ENCODE results near the gene TMEM186.
"Not testable (repeated sequence)": the region's sequence is repeated elsewhere in the genome, so short reads cannot be mapped to it uniquely, and the experiment has no call there.

The TMEM186 gene

DNA sequence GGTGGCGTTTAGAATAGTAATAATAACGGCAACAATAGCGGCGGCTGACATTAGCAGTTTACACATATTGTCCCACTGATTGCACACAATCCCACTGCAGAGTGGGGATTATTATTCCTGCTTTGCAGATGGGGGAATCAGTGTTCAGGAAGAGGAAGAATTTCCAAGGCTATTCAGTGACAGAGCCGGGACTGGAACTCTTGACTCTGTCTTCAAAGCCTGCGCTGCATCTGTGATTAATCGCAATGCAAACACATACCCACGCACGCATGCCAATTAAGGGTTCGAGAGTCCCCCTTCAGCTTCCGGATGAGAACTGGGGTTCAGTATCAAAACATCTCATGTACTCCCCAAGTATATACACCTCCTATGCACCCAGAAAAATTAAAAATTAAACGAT is 29.2 kb downstream of the TMEM186 start:
- no peak for DNase-seq

DNA sequence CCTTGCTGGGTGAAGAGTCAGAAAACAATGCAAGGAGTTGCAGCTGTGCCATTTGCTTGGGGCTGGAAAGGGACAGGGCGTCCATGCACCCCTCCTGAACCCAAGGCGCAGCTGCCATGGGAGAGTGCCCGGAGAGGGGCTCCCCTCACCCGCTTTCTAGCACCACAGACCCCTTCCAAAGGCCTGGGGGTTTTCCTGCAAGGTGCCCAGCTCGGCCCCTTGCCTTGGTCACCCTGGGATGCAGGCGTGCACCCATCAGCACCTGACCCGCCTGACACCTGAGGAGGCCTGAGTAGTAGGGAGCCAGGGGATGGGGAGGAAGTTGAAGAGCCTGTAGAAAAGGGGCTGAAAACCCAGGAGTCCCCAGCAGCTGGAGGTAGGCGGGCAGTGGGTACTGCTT is 30.3 kb downstream of the TMEM186 start:
- DNase-seq: no peak

DNA sequence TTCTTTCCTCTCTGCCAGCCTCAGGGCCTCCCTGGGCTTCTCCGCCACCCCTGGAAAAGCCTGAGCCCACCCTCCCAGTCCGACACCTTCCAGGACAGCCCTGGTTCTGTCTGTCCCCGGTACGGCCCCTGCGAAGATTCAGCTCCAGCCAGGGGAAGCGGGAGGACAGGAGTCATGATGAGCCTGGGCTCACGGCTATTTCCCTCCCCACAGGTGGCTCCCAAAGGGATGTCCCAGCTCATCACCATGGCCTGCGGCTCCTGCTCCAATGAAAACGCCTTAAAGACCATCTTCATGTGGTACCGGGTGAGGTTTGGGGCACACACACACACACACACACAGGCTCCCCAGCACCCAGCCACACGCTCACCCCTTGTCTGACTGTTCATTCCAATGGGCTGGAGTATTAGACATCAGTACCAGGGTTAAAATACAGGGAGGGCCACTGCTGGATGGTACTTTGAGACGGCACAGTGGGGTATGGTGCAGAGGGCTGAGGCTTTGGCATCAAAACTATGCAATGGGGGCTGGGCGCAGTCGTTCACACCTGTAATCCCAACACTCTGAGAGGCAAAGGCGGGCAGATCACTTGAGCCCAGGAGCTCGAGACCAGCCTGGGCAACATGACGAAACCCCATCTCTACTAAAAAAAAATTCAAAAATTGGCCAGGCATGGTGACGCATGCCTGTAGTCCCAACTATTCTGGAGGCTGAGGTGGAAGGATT is 32.8 kb downstream of the TMEM186 start:
- DNase-seq: no peak

DNA sequence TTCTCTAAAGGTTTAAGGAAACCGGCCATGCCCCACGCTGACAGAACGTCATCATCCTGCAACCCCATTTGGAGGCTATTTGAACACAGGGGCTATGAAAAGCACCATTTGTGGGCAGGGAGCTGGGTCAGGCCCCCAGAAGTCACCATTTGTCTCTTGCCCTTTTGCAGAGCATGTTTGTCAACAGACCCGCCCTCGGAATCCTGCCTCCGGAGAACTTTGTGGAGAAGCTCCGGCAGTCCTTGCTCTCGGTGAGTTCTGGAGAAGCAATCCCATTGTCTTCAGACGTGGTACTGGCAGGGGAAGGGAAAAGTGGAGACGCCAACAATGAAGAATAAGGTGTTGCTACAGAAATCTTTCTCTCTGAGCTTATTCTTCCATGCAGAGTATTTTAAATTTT is 33.5 kb downstream of the TMEM186 start:
- DNase-seq: no peak

DNA sequence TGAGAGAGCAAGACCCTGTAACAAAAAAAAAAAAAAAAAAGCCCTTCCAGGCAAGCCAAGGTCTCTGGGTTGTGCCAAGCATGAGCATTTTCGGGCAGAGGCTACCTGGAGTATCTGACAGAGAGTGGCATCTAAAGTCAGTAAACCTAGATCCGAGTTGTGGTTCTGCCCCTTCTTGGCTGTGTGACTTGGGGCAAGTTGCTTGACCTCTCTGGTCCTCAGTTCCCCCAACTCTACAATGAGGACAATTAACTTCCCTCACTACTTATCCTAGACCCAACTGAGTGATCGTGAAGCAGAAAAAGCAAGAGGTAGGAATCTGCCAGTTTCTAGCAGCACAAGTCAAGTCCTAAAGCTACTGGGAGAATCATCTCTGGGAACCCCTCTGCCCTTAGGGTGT is 34.4 kb downstream of the TMEM186 start:
- no peak for DNase-seq

DNA sequence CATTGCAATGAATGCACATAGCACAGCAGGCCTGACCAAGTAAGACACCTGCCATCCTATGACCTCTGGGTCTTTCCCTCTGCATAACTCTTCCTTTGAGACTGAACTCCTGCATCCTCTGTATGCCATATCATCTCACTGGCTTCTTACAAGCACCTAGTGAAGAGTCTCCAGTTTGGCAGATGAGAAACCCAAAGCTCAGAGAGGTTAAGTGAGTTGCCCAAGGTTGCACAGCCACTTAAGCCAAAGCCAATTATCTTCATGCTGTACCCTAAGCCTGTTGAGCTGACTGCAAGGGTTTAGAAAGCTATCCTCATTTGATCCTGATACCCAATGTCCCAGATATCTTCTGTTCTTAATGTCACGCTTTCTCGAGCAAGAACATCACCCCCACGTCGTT is 35.2 kb downstream of the TMEM186 start:
- DNase-seq: no peak

DNA sequence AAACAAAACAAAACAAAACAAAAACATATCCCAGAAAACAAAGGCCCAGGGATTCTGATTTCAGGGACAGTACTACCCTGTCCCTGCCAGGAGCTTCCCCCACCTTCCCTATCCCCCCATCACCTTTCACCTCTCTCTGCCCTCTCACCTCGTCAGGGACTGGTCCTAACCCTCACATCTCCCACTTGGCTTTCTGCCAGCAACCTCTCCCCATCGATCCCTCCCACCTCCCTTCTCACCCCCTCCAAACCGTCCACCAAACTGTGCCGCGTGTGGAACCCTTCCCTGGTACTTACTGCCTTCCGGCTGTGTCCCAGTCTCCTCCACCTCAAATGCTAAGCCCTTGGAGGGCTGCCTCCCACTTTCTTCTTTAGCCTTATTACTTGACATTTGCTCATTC is 36.4 kb downstream of the TMEM186 start:
- no peak for DNase-seq

DNA sequence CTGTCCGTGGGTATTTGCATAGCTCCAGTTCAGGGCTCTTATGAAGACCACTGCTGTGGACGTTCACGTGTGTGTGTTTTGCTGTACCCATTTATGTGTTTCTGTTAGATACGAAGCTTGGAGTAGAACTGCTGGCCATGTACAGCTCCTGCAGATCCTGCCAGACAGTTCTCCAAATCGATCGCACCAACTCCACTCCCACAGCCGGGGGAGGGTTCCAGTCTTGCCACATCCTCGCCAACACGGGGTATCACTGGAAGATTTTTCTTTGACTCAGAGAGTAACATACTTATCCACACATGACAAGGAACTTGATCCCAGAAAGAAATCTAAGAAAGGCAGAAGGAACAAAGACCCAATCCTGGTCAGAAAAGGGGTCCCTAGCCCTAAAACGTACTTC is 37.4 kb downstream of the TMEM186 start:
- DNase-seq: no peak

DNA sequence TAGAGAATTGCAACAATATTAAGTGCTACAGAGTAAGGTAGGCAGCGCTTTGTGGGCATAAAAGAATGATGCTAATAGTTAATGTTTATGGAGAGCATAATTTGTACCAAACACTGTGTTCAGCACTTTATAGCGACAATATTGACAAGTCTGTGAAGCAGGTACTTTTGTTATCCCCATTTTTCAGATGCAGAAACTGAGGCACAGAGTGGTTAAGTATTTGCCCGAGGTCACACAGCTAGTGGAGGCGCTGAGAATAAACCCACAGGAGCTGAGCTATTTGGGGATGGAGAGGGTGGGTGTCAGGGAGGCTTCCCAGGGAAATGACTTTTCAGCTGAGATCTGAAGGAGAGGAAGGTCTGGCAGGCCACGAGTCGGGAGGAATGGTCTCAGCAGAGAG is 39.4 kb downstream of the TMEM186 start:
- no peak for DNase-seq

DNA sequence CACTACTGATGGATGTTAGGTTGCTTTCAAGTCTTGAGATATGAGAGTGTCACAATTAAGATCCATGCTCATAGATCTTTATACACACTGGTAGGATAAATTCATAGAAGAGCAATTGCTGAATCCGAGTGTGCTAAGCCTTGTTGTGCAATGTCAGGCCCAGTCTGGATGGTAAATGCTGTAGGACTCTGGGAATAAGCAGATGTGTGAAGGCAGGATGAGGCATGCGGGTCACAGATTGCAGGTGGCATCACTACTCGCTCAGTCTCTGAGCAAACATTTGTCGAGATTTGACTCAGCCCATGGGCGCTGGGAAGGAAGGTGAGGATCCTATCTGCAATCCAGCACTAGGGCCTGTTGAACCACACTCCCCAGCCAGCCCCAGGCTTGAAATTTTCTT is 40.7 kb downstream of the TMEM186 start:
- peak; percentile 22 for DNase-seq

DNA sequence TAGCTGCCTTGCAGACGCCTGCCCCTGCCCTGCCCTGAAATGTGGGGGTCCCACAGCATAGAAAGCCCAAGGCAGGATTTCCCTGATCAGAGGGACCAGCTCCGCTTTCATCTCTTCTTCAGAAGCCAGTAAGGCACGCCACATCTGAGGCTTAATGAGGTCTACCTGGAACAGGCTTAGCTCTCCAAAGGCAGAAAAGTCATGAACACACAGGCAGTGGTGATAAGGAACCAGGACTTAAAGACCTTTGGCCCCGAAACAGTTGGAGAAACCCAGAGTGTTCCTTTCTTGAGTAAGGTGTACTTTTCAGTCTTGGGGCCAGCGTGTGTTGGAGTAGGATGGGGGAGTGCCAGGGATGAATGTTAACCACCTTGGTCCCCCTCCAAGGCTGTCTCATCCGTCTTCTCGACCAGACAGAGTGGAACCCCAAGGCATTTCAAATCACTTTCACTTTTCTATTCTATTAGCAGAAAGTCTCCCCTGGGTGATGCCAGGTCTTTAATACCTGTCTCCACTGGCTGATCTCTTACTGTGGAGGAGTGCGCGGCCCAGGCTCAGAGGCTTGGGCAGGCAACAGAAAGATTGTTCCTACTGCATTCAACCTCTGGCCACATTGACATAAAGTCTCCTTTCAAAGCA is 43.9 kb downstream of the TMEM186 start:
- no peak for DNase-seq

DNA sequence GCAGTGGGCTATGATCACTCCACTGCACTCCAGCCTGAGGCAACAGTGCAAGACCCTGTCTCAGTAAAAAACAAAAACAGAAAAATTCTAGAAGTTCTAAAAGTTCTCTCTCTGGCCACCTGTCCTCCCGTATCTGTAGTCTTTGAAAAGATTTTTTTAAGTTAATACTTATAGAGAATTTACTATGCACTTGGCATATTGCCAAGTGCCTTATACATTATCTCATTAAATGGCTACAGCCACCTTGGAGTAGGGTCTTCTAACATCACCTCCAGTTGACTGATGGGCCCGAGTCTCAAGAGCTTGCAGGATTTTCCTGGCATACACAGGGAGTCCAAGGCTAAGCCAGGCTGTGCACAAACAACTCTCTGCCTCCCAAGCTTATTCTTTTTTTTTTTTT is 44.7 kb downstream of the TMEM186 start:
- no peak for DNase-seq

DNA sequence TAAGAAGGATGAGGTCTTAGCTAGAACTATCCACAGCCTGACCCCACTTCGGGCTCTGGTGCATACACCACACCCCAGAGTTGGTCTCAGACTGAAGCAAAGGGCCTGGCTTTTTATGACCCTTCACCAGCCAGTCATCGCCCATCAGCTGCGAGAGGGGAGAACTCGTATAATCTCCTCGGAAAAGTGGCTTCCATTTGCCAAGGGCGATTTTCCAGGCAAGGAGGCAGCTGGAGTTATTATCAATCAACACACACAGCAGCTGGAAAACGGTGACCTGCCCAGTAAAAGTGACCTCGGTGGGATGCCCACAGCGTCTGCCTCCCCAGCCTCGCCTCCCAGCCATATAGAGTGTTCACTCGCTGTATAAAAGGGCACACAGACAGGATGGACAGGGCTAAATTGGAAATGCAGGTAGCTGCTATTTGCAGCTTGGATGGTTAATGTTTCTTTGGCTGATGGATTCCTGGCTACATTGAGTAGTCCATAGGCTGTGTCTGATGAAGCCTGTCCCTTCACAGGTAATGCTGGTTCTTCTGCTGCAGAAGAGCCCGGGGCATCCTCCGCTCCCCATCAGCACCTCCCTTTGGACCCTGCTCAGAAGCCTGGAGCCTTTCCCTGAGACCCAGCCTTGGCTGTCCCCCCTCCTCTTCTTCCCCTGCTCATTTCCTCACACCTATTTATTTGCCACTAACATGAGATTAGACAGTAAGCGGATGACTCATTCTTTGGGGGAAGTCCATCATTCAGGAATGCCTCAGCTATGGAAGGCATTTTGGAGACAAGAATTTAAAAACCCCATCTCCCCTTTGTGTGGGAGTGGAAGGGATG is 45.7 kb downstream of the TMEM186 start:
- no peak for DNase-seq

DNA sequence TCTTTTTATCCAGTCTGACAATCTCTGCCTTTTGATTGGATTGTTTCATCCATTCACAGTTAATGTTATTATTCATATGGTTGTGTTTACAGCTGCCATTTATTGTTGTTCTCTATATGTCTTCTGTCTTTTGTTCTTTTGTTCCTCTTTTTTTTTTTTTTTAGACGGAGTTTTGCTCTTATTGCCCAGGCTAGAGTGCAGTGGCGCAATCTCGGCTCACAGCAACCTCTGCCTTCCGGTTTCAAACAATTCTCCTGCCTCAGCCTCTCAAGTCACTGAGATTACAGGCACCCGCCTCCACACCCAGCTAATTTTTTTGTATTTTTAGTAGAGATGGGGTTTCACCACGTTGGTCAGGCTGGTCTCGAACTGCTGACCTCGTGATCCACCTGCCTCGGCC is 48.5 kb downstream of the TMEM186 start:
- DNase-seq: not testable (repeated sequence)

All from NCI-H2171 (cell line).